Measurements from ENCODE around the gene MYLK4. TPM values are rescaled to one million over a fixed set of nuclear protein-coding genes. Genes with fewer than 3 reads are reported as not detected.

MYLK4 gene
- total and polyA plus RNA-seq, 2 of the 13 experiments (the other 11 are each of a cell fraction or from before 2014, with no cell fraction given): 0.26 to 0.29 TPM

DNA sequence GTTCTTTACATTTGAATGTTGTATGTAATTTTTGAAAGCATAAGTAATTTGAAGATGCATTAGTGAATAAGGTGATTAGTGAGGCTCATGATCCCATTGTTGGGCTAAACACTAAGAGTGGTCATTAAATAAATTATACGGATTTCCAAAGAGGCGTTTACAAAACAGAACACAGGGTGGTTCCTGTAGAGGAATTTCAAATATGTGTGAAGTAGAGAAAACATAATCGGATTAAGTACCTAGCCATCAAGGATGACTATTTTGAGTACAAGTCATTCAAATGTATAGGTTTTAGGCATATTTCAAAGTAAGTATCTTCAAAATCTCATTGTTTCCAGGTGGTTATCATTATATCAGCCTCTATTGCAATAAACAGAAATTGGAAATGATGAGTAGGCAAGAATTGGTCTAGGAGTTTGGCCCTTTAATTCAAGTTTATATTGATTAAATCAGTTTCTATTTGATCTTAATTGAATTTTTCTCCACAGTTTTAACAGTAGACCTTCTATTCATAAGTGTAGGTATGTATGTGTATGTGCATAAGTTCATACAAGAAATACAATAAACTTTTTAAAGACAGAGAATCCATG lies 94.8 kb downstream of the MYLK4 start:
- Histone ChIP-seq H3K79me2 (ENCODE audit: insufficient read depth, low read length) (no peaks in the 10 kb centered on the region), H2AFZ (ENCODE audit: low read length) (no peak overlapping the region), H3K4me2 (ENCODE audit: low read depth, low read length) (no peak overlapping the region), H3K27ac (ENCODE audit: extremely low read length, insufficient read depth, low read length) (no peak overlapping the region), H4K20me1 (ENCODE audit: insufficient read depth, low read length) (no peaks in the 10 kb centered on the region), H3K36me3 (replicated peaks in 1 of 2; ENCODE audit: control insufficient read depth in 1 of 2, insufficient read depth in 2 of 2, low read length in 2 of 2) (no peaks in the 10 kb centered on the region), H3K9ac (ENCODE audit: insufficient read depth, low read depth, low read length) (no peak overlapping the region), H3K4me3 (replicated peaks in 1 of 3; ENCODE audit: insufficient read depth in 1 of 3, low read depth in 2 of 3, low read length in 3 of 3) (no peak overlapping the region), H3K27me3 (ENCODE audit: control insufficient read depth in 1 of 2, insufficient read depth in 2 of 2, low read length in 2 of 2) (0 out of 5 replicates have a peak, but pooled peaks cover 0 to 3% of the 10 kb centered on the region in 2 experiments), H3K4me1 (ENCODE audit: insufficient read depth, low read length) (peaks cover 11% of the 10 kb centered on the region), H3K9me3 (ENCODE audit: low read length) (no peaks in the 10 kb centered on the region)
- DNase-seq (ENCODE audit: low spot score) (no peak), ATAC-seq (no peak), FAIRE-seq (no peak)
- no TSS peak for BruUV-seq (replicated peaks)
- in situ Hi-C loops (cut with HindIII; ENCODE audit: extremely low pct_ligation_motif_present, low pct_unique_long_range_greater_than_20kb) (no loop called here), intact Hi-C loops (cut with micrococcal nuclease; ENCODE audit: unreplicated experiment) (no loop called here)
- CTCF ChIA-PET (ENCODE audit: low intra/inter-chr PET ratio, low total read pairs): no interaction called here
- 57% methylated on average over 3 of the region's 3 CpGs for WGBS (ENCODE audit: low lambda C conversion rate)
- POLR2A ChIA-PET: no interaction called here
- no peak for TF ChIP-seq ZNF333 (CRISPR knock-in tag; IDR thresholded peaks at IDR 0.05; ENCODE audit: borderline replicate concordance)
- TF ChIP-seq MAFK (conservative IDR thresholded peaks at IDR 0.05 in 1 of 2, IDR thresholded peaks at IDR 0.05 in 1 of 2; ENCODE audit: low read length in 2 of 2): peak; percentile 59 to 79
- TF ChIP-seq ZFP36L2 (CRISPR knock-in tag; IDR thresholded peaks at IDR 0.05): no peak
- peak; percentile 71 for TF ChIP-seq MAFF (IDR thresholded peaks at IDR 0.05; ENCODE audit: low read depth, low read length)
- no peak for TF ChIP-seq ZNF367 (CRISPR knock-in tag; IDR thresholded peaks at IDR 0.05; ENCODE audit: borderline replicate concordance)

GRCh38 chr6:2653369-2654032 lies 97.2 kb downstream of the MYLK4 start:
- Histone ChIP-seq H3K36me3 (replicated peaks in 1 of 2; ENCODE audit: control insufficient read depth in 1 of 2, insufficient read depth in 2 of 2, low read length in 2 of 2) (no peaks in the 10 kb centered on the region), H4K20me1 (ENCODE audit: insufficient read depth, low read length) (no peaks in the 10 kb centered on the region), H3K9ac (ENCODE audit: insufficient read depth, low read depth, low read length) (no peak overlapping the region), H3K4me3 (replicated peaks in 1 of 3; ENCODE audit: insufficient read depth in 1 of 3, low read depth in 2 of 3, low read length in 3 of 3) (no peak overlapping the region), H3K27ac (ENCODE audit: extremely low read length, insufficient read depth, low read length) (no peak overlapping the region), H3K9me3 (ENCODE audit: low read length) (no peaks in the 10 kb centered on the region), H2AFZ (ENCODE audit: low read length) (no peak overlapping the region), H3K4me1 (ENCODE audit: insufficient read depth, low read length) (peaks cover 3% of the 10 kb centered on the region), H3K4me2 (ENCODE audit: low read depth, low read length) (no peak overlapping the region), H3K79me2 (ENCODE audit: insufficient read depth, low read length) (no peaks in the 10 kb centered on the region), H3K27me3 (ENCODE audit: control insufficient read depth in 1 of 2, insufficient read depth in 2 of 2, low read length in 2 of 2) (no peaks in the 10 kb centered on the region)
- DNase-seq (ENCODE audit: low spot score): no peak
- no TSS peak for BruUV-seq (replicated peaks)
- intact Hi-C loops (cut with micrococcal nuclease; ENCODE audit: unreplicated experiment) (no loop called here), in situ Hi-C loops (cut with HindIII; ENCODE audit: extremely low pct_ligation_motif_present, low pct_unique_long_range_greater_than_20kb) (no loop called here)
- 7% methylated on average over 1 of the region's 1 CpG for WGBS (ENCODE audit: low lambda C conversion rate)
- ChIA-PET CTCF (ENCODE audit: low intra/inter-chr PET ratio, low total read pairs) (no interaction called here), POLR2A (no interaction called here)
- FAIRE-seq: no peak
- no peak for ATAC-seq
- no peak for TF ChIP-seq ZBTB25 (CRISPR knock-in tag; IDR thresholded peaks at IDR 0.05)
- TF ChIP-seq, protein P1, sequence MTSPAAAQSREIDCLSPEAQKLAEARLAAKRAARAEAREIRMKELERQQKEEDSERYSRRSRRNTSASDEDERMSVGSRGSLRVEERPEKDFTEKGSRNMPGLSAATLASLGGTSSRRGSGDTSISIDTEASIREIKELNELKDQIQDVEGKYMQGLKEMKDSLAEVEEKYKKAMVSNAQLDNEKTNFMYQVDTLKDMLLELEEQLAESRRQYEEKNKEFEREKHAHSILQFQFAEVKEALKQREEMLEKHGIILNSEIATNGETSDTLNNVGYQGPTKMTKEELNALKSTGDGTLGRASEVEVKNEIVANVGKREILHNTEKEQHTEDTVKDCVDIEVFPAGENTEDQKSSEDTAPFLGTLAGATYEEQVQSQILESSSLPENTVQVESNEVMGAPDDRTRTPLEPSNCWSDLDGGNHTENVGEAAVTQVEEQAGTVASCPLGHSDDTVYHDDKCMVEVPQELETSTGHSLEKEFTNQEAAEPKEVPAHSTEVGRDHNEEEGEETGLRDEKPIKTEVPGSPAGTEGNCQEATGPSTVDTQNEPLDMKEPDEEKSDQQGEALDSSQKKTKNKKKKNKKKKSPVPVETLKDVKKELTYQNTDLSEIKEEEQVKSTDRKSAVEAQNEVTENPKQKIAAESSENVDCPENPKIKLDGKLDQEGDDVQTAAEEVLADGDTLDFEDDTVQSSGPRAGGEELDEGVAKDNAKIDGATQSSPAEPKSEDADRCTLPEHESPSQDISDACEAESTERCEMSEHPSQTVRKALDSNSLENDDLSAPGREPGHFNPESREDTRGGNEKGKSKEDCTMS (CRISPR knock-in tag; conservative IDR thresholded peaks at IDR 0.05): no peak
- TF ChIP-seq ZNF674 (CRISPR knock-in tag; IDR thresholded peaks at IDR 0.05; ENCODE audit: low read depth): no peak
- TF ChIP-seq ZNF567 (CRISPR knock-in tag; IDR thresholded peaks at IDR 0.05; ENCODE audit: borderline replicate concordance): no peak

Data from HepG2 (cell line).